Measurements from ENCODE around the gene HCN4.

DNA sequence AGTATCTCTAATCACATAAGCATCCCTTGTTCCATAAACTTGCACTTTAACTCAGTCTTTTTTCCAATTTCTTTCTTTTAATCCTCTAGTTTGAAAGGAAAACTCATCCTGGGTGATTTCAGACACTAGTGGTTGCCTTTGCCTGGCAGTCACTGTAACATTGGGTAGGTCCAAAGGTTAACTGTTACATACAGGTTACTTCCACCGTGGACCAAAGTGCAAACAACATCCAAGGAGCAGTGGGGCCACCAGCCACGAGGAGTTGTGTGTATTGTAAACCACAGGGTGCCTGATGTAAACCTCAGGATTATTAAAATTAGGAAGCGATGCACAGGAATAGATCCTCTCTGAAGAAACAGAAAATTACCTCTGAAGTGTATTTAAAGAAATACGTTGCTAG, 75.0 kb downstream of the HCN4 start:
- no peak for TF ChIP-seq KAT7 (CRISPR knock-in tag; IDR thresholded peaks at IDR 0.05; ENCODE audit: borderline replicate concordance)
- TF ChIP-seq MLX (CRISPR knock-in tag; IDR thresholded peaks at IDR 0.05) = no peak

Measured in WTC11 (cell line).